HL-60 (cell line): Measurements from ENCODE around the gene PTPN7.

Experiments used
- CTCF ChIP-seq: IDR thresholded peaks from one replicate; pipeline ENCODE4 v1.5.1; 2011; ENCODE audit warnings: low read length, control low read depth, inconsistent platforms; ENCODE audit not compliant: insufficient read depth
- GABPA ChIP-seq: IDR thresholded peaks from 2 replicates; pipeline ENCODE4 v1.6.1; 2012; ENCODE audit warnings: low read depth
- SPI1 ChIP-seq: IDR thresholded peaks from 2 replicates; pipeline ENCODE4 v1.6.1; 2012; ENCODE audit warnings: low read depth, mild to moderate bottlenecking, borderline replicate concordance

GRCh38 chr1:202105571-202106339 lies 54.6 kb downstream of the PTPN7 start:
- TF ChIP-seq GABPA (no peak), CTCF (no peak), SPI1 (no peak)
